Measurements from ENCODE around the gene GAS2L1. TPM values are rescaled to one million over a fixed set of nuclear protein-coding genes. Genes with fewer than 3 reads are reported as not detected.
A peak's percentile ranks its signal among the peaks of the same experiment; 100 is the strongest.

The GAS2L1 gene
- polyA plus RNA-seq, 1 donor from 2014 or later, result 0.77 TPM

DNA sequence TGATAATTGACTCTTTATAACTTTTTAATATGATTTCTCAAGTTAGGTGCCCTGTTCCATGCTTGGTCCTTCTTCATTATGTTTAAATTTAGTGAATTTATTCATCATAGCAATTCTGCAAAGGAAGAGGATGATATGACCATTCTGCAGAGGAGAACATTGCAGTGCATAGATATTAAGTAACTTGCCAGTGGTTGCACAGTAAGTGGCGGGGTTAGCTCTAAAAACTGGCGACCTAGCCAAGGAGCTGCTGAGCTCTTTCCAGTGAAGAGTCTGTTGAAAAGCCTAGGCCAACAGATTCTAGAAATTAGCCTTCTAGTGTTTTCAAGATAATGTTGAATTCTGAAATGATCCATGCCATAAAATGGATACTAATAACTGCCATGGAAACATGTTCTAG, 33.8 kb upstream of the GAS2L1 start:
- Histone ChIP-seq H3K9ac (ENCODE audit: low read length) (no peak overlapping the region), H3K4me3 (ENCODE audit: low read length) (peak overlapping the region; percentile 91), H4K20me1 (ENCODE audit: insufficient read depth) (peaks cover 42% of the 10 kb centered on the region), H3K9me3 (ENCODE audit: low read length) (no peaks in the 10 kb centered on the region), H3K36me3 (ENCODE audit: insufficient read depth, low read length) (peaks cover 10% of the 10 kb centered on the region), H3K79me2 (replicated peaks; ENCODE audit: insufficient read depth, low read length) (peaks cover 95% of the 10 kb centered on the region), H3K4me2 (ENCODE audit: low read length) (no peak overlapping the region), H3K27ac (ENCODE audit: low read length) (no peak overlapping the region), H2AFZ (ENCODE audit: low read depth, low read length) (no peak overlapping the region), H3K27me3 (ENCODE audit: insufficient read depth, low read depth, low read length) (no peaks in the 10 kb centered on the region), H3K9me2 (ENCODE audit: insufficient read depth, low read length) (no peaks in the 10 kb centered on the region), H3F3A (ENCODE audit: insufficient read depth, low read length, poor library complexity, severe bottlenecking) (no peaks in the 10 kb centered on the region)
- TF ChIP-seq MXI1 (conservative IDR thresholded peaks at IDR 0.05; ENCODE audit: poor library complexity, severe bottlenecking) (no peak), SMC3 (conservative IDR thresholded peaks at IDR 0.05; ENCODE audit: poor library complexity) (no peak), TAF1 (IDR thresholded peaks at IDR 0.05; ENCODE audit: low read depth) (no peak), RAD21 (conservative IDR thresholded peaks at IDR 0.05) (no peak), POLR2AphosphoS5 (IDR thresholded peaks at IDR 0.05) (no peak), EZH2 (IDR thresholded peaks at IDR 0.05; ENCODE audit: borderline replicate concordance, insufficient read depth, low read length, poor library complexity, severe bottlenecking) (no peak), EP300 (conservative IDR thresholded peaks at IDR 0.05; ENCODE audit: poor library complexity, severe bottlenecking) (no peak)
- TF ChIP-seq, protein P1, sequence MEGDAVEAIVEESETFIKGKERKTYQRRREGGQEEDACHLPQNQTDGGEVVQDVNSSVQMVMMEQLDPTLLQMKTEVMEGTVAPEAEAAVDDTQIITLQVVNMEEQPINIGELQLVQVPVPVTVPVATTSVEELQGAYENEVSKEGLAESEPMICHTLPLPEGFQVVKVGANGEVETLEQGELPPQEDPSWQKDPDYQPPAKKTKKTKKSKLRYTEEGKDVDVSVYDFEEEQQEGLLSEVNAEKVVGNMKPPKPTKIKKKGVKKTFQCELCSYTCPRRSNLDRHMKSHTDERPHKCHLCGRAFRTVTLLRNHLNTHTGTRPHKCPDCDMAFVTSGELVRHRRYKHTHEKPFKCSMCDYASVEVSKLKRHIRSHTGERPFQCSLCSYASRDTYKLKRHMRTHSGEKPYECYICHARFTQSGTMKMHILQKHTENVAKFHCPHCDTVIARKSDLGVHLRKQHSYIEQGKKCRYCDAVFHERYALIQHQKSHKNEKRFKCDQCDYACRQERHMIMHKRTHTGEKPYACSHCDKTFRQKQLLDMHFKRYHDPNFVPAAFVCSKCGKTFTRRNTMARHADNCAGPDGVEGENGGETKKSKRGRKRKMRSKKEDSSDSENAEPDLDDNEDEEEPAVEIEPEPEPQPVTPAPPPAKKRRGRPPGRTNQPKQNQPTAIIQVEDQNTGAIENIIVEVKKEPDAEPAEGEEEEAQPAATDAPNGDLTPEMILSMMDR (IDR thresholded peaks at IDR 0.05; ENCODE audit: poor library complexity, severe bottlenecking), result no peak
- TF ChIP-seq, protein P2, sequence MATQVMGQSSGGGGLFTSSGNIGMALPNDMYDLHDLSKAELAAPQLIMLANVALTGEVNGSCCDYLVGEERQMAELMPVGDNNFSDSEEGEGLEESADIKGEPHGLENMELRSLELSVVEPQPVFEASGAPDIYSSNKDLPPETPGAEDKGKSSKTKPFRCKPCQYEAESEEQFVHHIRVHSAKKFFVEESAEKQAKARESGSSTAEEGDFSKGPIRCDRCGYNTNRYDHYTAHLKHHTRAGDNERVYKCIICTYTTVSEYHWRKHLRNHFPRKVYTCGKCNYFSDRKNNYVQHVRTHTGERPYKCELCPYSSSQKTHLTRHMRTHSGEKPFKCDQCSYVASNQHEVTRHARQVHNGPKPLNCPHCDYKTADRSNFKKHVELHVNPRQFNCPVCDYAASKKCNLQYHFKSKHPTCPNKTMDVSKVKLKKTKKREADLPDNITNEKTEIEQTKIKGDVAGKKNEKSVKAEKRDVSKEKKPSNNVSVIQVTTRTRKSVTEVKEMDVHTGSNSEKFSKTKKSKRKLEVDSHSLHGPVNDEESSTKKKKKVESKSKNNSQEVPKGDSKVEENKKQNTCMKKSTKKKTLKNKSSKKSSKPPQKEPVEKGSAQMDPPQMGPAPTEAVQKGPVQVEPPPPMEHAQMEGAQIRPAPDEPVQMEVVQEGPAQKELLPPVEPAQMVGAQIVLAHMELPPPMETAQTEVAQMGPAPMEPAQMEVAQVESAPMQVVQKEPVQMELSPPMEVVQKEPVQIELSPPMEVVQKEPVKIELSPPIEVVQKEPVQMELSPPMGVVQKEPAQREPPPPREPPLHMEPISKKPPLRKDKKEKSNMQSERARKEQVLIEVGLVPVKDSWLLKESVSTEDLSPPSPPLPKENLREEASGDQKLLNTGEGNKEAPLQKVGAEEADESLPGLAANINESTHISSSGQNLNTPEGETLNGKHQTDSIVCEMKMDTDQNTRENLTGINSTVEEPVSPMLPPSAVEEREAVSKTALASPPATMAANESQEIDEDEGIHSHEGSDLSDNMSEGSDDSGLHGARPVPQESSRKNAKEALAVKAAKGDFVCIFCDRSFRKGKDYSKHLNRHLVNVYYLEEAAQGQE (IDR thresholded peaks at IDR 0.05; ENCODE audit: borderline replicate concordance), result no peak

DNA sequence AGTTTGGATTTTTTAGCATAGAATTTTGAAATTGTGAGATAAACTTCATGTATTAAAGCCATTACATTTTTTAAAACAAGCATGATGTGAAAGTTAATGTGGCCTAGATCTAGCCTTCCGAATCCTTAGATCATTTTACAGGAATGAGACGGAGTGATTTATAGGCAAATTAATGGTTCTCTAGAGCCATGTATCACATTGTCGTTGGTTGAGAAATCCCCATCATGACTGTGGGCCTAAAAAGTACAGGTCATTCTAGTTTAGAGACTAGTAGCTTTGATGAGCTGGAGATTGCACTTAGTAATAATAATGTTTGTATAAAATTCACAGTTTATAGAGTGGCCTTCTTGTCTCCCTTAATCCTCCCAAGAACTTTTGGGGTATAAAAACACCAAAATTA, 31.3 kb upstream of the GAS2L1 start:
- H3K9ac ChIP-seq (ENCODE audit: low read length), result no peak overlapping the region
- no peak overlapping the region for H3K4me3 ChIP-seq (ENCODE audit: low read length)
- H3K79me2 ChIP-seq (replicated peaks; ENCODE audit: insufficient read depth, low read length), result peaks cover 92% of the 10 kb centered on the region
- TF ChIP-seq POLR2AphosphoS5 (IDR thresholded peaks at IDR 0.05) (no peak), EZH2 (IDR thresholded peaks at IDR 0.05; ENCODE audit: borderline replicate concordance, insufficient read depth, low read length, poor library complexity, severe bottlenecking) (no peak), TAF1 (IDR thresholded peaks at IDR 0.05; ENCODE audit: low read depth) (no peak), SMC3 (conservative IDR thresholded peaks at IDR 0.05; ENCODE audit: poor library complexity) (no peak), EP300 (conservative IDR thresholded peaks at IDR 0.05; ENCODE audit: poor library complexity, severe bottlenecking) (no peak), MXI1 (conservative IDR thresholded peaks at IDR 0.05; ENCODE audit: poor library complexity, severe bottlenecking) (no peak), RAD21 (conservative IDR thresholded peaks at IDR 0.05) (no peak)
- TF ChIP-seq, protein P1 (IDR thresholded peaks at IDR 0.05; ENCODE audit: poor library complexity, severe bottlenecking), result no peak
- TF ChIP-seq, protein P2 (IDR thresholded peaks at IDR 0.05; ENCODE audit: borderline replicate concordance), result no peak
- H3K27me3 ChIP-seq (ENCODE audit: insufficient read depth, low read depth, low read length), result no peaks in the 10 kb centered on the region
- H3F3A ChIP-seq (ENCODE audit: insufficient read depth, low read length, poor library complexity, severe bottlenecking), result no peaks in the 10 kb centered on the region
- H4K20me1 ChIP-seq (ENCODE audit: insufficient read depth), result peaks cover 42% of the 10 kb centered on the region
- H3K4me2 ChIP-seq (ENCODE audit: low read length), result no peak overlapping the region
- H3K9me2 ChIP-seq (ENCODE audit: insufficient read depth, low read length), result no peaks in the 10 kb centered on the region
- H3K36me3 ChIP-seq (ENCODE audit: insufficient read depth, low read length), result peaks cover 17% of the 10 kb centered on the region
- H3K9me3 ChIP-seq (ENCODE audit: low read length), result no peaks in the 10 kb centered on the region
- no peak overlapping the region for H3K27ac ChIP-seq (ENCODE audit: low read length)
- H2AFZ ChIP-seq (ENCODE audit: low read depth, low read length), result no peak overlapping the region
